ENCODE results near the gene IPPK.

IPPK gene

DNA sequence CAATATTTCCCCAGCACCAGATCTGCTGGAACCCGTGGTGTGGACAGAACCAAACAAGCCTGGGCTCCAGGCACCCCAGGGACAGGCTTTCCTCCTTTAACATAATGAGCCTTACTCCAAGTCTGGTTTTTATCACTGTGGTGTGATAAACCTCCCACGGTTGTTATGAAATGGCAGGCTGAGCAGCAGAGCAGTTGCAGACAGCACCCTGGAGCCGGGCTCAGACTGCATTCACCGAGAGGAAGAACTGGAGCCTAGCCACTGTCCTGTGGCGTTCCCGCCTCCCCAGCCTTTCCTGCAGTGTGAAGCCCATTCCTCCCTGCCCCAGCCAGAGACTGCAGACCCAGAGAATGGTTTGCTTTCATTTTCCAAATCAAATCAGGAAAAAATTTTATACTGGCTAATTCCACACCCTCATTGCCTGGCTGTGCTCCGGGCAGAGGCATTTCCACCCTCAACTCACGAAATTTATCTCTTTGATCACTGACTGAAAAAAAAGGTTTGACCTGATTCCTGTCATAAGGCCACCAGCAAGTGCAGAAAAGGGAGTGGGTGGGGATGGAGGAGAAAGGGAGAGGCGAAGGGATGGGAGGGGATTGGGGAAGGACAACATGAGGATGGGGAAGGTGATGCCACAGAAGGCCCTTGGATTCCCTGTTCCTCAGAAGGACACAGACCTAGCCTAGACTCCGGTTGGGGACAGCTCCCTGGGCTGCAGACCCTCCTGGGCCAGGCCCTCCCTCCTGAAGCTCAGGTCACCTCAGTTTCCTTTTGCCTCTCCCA lies 18.9 kb downstream of the IPPK start:
- FAIRE-seq (no peak), DNase-seq (ENCODE audit: insufficient read length, low spot score) (no peak)
- TF ChIP-seq, protein P1, sequence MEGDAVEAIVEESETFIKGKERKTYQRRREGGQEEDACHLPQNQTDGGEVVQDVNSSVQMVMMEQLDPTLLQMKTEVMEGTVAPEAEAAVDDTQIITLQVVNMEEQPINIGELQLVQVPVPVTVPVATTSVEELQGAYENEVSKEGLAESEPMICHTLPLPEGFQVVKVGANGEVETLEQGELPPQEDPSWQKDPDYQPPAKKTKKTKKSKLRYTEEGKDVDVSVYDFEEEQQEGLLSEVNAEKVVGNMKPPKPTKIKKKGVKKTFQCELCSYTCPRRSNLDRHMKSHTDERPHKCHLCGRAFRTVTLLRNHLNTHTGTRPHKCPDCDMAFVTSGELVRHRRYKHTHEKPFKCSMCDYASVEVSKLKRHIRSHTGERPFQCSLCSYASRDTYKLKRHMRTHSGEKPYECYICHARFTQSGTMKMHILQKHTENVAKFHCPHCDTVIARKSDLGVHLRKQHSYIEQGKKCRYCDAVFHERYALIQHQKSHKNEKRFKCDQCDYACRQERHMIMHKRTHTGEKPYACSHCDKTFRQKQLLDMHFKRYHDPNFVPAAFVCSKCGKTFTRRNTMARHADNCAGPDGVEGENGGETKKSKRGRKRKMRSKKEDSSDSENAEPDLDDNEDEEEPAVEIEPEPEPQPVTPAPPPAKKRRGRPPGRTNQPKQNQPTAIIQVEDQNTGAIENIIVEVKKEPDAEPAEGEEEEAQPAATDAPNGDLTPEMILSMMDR (IDR thresholded peaks at IDR 0.05; ENCODE audit: insufficient read depth, missing control alignments), result no peak

DNA sequence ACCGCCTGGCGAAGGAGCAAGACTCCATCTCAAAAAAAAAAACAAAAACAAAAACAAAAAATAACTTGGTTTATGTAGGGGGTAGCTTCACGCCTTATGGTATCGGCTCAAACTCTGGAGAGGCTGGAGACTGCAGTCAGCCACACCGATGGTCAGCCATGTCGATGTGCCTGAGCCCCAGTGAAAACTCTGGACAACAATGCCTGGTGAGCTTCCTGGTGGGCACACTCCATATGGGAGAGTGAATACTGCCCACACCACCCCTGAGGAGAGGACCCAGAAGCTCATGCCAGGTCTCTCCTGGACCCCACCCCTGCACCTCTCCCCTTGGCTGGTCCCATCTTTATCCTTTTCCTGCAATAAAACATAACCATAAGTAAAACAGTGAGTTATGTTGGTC lies 19.6 kb downstream of the IPPK start:
- no peak for DNase-seq (ENCODE audit: insufficient read length, low spot score)
- no peak for FAIRE-seq
- TF ChIP-seq, protein P1 (IDR thresholded peaks at IDR 0.05; ENCODE audit: insufficient read depth, missing control alignments), result no peak

DNA sequence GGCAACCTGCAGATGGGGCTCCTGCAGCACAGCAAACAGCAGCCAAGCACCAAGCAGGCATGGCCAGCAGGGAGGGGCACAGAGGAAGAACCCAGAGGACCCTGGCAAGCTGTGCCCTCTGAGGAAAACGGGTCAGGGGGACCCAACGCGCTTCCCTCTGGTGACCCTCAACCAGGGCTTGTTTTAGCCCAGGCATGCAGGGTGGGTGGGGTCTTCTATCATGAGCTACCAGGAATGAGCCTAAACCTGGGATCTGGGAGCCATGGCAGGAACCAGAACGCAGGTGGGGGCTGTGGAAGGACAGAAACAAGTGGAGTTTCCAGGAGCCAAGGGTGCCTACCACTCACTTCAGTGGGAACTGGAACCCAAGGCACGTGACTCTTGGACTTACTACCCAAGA lies 20.9 kb downstream of the IPPK start:
- DNase-seq (ENCODE audit: insufficient read length, low spot score) (no peak), FAIRE-seq (no peak)
- TF ChIP-seq, protein P1 (IDR thresholded peaks at IDR 0.05; ENCODE audit: insufficient read depth, missing control alignments), result no peak

DNA sequence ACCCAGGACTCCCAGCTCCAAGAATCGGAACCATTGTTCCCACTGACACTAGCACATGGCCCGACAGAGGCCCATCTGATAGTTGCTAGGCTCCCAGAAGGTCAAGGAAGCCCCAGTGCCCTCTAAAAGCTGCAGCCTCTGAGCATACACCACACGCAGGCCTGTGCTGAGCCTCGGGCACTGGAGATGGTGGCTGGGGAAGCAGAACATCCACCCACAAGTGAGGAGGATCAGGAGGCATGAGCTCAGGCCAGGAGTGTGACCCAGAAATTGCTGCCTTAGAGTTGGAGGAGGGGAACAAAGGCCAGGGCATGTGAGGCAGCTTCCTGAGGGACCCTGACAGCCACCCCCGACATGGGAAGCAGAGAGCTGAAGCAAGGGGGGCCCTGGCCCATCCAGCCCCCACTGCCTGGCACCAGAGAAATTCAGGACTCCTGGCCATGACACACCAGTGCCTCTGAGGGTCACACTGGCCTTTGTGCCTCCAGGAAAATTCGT lies 21.4 kb downstream of the IPPK start:
- FAIRE-seq (no peak), DNase-seq (ENCODE audit: insufficient read length, low spot score) (no peak)

DNA sequence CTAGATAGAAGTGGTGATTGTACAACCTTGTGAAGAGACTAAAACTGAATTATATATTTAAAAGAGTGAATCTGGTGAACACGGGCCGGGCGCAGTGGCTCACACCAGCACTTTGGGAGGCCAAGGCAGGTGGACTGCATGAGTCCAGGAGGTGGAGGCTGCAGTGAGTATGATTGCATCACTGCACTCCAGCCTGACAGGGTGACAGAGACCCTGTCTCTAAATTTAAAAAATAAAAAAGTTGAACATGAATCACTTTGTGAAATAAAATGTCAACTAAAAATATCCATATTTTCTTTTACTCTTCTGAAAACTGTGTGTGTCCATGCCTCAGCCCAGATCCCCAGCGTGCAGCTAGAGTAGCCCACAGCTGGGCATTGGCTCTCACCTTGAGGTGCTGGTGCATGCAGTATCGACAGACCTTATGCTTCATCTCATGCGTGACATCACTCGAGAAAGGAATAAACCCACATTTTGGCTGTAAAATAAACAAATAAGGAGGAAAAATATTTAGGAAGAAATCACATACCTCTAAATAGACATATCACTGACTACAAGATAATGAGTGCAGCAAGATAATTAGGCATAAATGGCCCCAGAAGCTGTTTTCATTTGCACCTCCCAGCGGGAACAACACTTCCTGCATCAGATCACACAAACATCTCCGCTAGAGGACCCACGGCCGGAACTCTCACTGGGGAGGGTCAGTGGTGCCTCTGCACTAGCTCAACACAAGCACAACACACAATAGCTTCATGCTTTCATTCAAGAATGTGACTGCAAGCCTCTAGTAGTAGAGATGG lies 22.1 kb downstream of the IPPK start:
- TF ChIP-seq, protein P1 (IDR thresholded peaks at IDR 0.05; ENCODE audit: insufficient read depth, missing control alignments), result no peak
- DNase-seq (ENCODE audit: insufficient read length, low spot score), result no peak
- no peak for FAIRE-seq

More for the DNA sequence above, 21.4 kb downstream of the IPPK start:
- TF ChIP-seq, protein P1 (IDR thresholded peaks at IDR 0.05; ENCODE audit: insufficient read depth, missing control alignments), result no peak

DNA sequence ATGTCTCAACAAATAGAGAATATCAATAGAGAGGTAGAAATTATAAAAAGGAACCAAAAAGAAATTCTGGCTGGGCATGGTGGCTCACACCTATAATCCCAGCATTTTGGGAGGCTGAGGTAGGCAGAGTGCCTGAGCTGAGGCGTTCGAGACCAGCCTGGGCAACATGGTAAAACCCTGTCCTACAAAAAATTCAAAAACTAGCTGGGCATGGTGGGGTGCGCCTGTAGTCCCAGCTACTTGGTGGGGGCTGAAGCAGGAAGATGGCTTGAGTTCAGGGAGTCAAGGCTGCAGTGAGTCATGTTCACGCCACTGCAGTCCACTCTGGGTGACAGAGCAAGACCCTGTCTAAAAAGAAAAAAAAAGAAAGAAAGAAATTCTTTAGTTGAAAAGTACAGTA lies 24.9 kb downstream of the IPPK start:
- TF ChIP-seq, protein P1 (IDR thresholded peaks at IDR 0.05; ENCODE audit: insufficient read depth, missing control alignments), result no peak
- DNase-seq (ENCODE audit: insufficient read length, low spot score) (no peak), FAIRE-seq (no peak)
